H1 (cell line): ENCODE data around the gene FRMPD1. TPM values are rescaled to one million over a fixed set of nuclear protein-coding genes. Genes with fewer than 3 reads are reported as not detected.

Source experiments
- BRCA1 ChIP-seq: IDR thresholded peaks from 2 replicates; pipeline ENCODE4 v1.6.1; 2012; ENCODE audit warnings: low read depth, low read length, improper control_type of control experiment
- CHD7 ChIP-seq: fragments of 300-600 bp; sonication (generic); IDR thresholded peaks from 2 replicates; pipeline ENCODE4 v1.7.1; 2012; ENCODE audit warnings: low read length, moderate library complexity, mild to moderate bottlenecking, inconsistent platforms; ENCODE audit not compliant: insufficient replicate concordance
- E2F6 ChIP-seq: IDR thresholded peaks from 2 replicates; pipeline ENCODE4 v1.6.1; 2012; ENCODE audit warnings: inconsistent platforms
- EZH2 ChIP-seq: fragments of 200-600 bp; sonication (generic); IDR thresholded peaks from 2 replicates; pipeline ENCODE4 v1.7.1; 2012; ENCODE audit warnings: low read depth, mild to moderate bottlenecking, moderate library complexity, low read length, inconsistent platforms; ENCODE audit not compliant: severe bottlenecking
- GTF2F1 ChIP-seq: IDR thresholded peaks from 2 replicates; pipeline ENCODE4 v1.6.1; 2012; ENCODE audit warnings: low read depth, low read length, improper control_type of control experiment, borderline replicate concordance
- KDM1A ChIP-seq: fragments of 200-600, 300-600 bp; sonication (generic); IDR thresholded peaks from 2 replicates; pipeline ENCODE4 v1.7.1; 2016; ENCODE audit warnings: mild to moderate bottlenecking, low read length, borderline replicate concordance
- RBBP5 ChIP-seq: IDR thresholded peaks from 2 replicates; pipeline ENCODE4 v1.7.1; 2012; ENCODE audit warnings: low read depth, mild to moderate bottlenecking, inconsistent platforms, low read length, moderate library complexity, borderline replicate concordance
- SIN3A ChIP-seq, 2 experiments: IDR thresholded peaks in 1 of 2; conservative IDR thresholded peaks in 1 of 2; 2 replicates each; pipeline ENCODE4 v1.6.1; 2011 to 2012; ENCODE audit warnings: low read length in 2 of 2, improper control_type of control experiment in 1 of 2, low read depth in 1 of 2, mild to moderate bottlenecking in 1 of 2
- SRF ChIP-seq: IDR thresholded peaks from 2 replicates; pipeline ENCODE4 v1.6.1; 2011; ENCODE audit warnings: mild to moderate bottlenecking, low read depth, low read length, moderate library complexity
- polyA plus RNA-seq, 7 experiments: library from polyadenylated mRNA; depleted of rRNA in 3 of 7; stranded (reverse) in 5 of 7; unstranded in 2 of 7; fragments of >200 nt in 5 of 7; fragments of 200-250 nt in 2 of 7; gene quantifications; 1 replicate in 5 of 7; 2 replicates in 1 of 7; 4 replicates in 1 of 7; pipeline versions ENCODE4 v1.2.1 to v1.2.3, GENCODE V29; 2011 to 2013; ENCODE audit warnings: missing spikeins in 2 of 7, mixed read lengths in 2 of 7
- total RNA-seq: library from RNA; stranded (reverse); fragmentation: NEBNext Ultra II Directional; extraction: Animal tissue kit (Norgen Biotek cat#: 25700); gene quantifications from 2 replicates; pipeline ENCODE4 v1.2.1, GENCODE V29; 2021

FRMPD1 gene
- total and polyA plus RNA-seq, 2 of the 8 experiments (the other 6 are each of a cell fraction or from before 2014, with no cell fraction given): 0.27 to 0.32 TPM

- TF ChIP-seq CHD7: no peak
- no peak for TF ChIP-seq SRF
- no peak for TF ChIP-seq KDM1A
- no peak for TF ChIP-seq GTF2F1
- no peak for TF ChIP-seq EZH2
- no peak for TF ChIP-seq BRCA1
- no peak for TF ChIP-seq E2F6
- no peak for TF ChIP-seq SIN3A (conservative IDR thresholded peaks at IDR 0.05 in 1 of 2, IDR thresholded peaks at IDR 0.05 in 1 of 2; ENCODE audit: low read depth in 1 of 2, low read length in 2 of 2)
- TF ChIP-seq RBBP5: no peak
Measured at GRCh38 chr9:37740128-37740527, 89.4 kb downstream of the FRMPD1 start (continued).
